ACC112 (cell line): ENCODE results near the gene TMEM135.
"Not testable (repeated sequence)": the region's sequence is repeated elsewhere in the genome, so short reads cannot be mapped to it uniquely, and the experiment has no call there.

Experiments used
- H2AFZ ChIP-seq: fragments of 200-600 bp; sonication (generic); one replicate; pipeline ENCODE4 v1.6.0; 2017; ENCODE audit warnings: antibody characterized with exemption, low read length; ENCODE audit not compliant: unreplicated experiment
- H3K27ac ChIP-seq: fragments of 200-600 bp; sonication (generic); 2 replicates; pipeline ENCODE4 v1.5.1; 2014; ENCODE audit warnings: low read depth, mild to moderate bottlenecking, antibody characterized with exemption, low read length, moderate library complexity
- H3K27me3 ChIP-seq: fragments of 200-600 bp; sonication (generic); 2 replicates; pipeline ENCODE4 v1.6.1; 2014; ENCODE audit warnings: mild to moderate bottlenecking, antibody characterized with exemption, low read length, moderate library complexity, mixed read lengths; ENCODE audit not compliant: insufficient read depth
- H3K36me3 ChIP-seq: fragments of 200-600 bp; sonication (generic); 2 replicates; pipeline ENCODE4 v1.6.1; 2016; ENCODE audit warnings: mild to moderate bottlenecking, antibody characterized with exemption, low read length, moderate library complexity, mixed read lengths; ENCODE audit not compliant: insufficient read depth
- H3K4me1 ChIP-seq: fragments of 200-600 bp; sonication (generic); one replicate; pipeline ENCODE4 v1.6.1; 2016; ENCODE audit warnings: low read length, mixed read lengths; ENCODE audit not compliant: insufficient read depth, unreplicated experiment, control insufficient read depth
- H3K4me3 ChIP-seq: fragments of 200-600 bp; sonication (generic); 2 replicates; pipeline ENCODE4 v1.5.1; 2014; ENCODE audit warnings: mild to moderate bottlenecking, low read depth, low read length
- H3K79me2 ChIP-seq: fragments of 200-600 bp; sonication (generic); one replicate; pipeline ENCODE4 v1.6.0; 2016; ENCODE audit warnings: low read length; ENCODE audit not compliant: control insufficient read depth, unreplicated experiment, insufficient read depth

Gene TMEM135

GRCh38 chr11:87002918-87003317 lies 34.8 kb upstream of the TMEM135 start:
- Histone ChIP-seq H2AFZ (no peak overlapping the region), H3K4me3 (no peak overlapping the region), H3K27me3 (no peaks in the 10 kb centered on the region), H3K4me1 (no peaks in the 10 kb centered on the region), H3K79me2 (no peaks in the 10 kb centered on the region), H3K27ac (no peak overlapping the region), H3K36me3 (no peaks in the 10 kb centered on the region)

- H3K4me3 ChIP-seq, H3K27ac ChIP-seq, H3K27me3 ChIP-seq, H3K36me3 ChIP-seq, H3K4me1 ChIP-seq, H2AFZ ChIP-seq, H3K79me2 ChIP-seq: not testable (repeated sequence)
These were observed 33.5 kb upstream of the TMEM135 start for GRCh38 chr11:87004281-87004680.

GRCh38 chr11:87005569-87005921 lies 32.2 kb upstream of the TMEM135 start:
- H3K27me3 ChIP-seq = no peaks in the 10 kb centered on the region
- H3K4me3 ChIP-seq = no peak overlapping the region
- H3K79me2 ChIP-seq = no peaks in the 10 kb centered on the region
- no peaks in the 10 kb centered on the region for H3K36me3 ChIP-seq
- no peak overlapping the region for H3K27ac ChIP-seq
- no peak overlapping the region for H2AFZ ChIP-seq
- no peaks in the 10 kb centered on the region for H3K4me1 ChIP-seq

GRCh38 chr11:87006035-87006434 lies 31.7 kb upstream of the TMEM135 start:
- no peak overlapping the region for H3K27ac ChIP-seq
- H3K4me1 ChIP-seq = no peaks in the 10 kb centered on the region
- no peaks in the 10 kb centered on the region for H3K27me3 ChIP-seq
- no peaks in the 10 kb centered on the region for H3K79me2 ChIP-seq
- H3K36me3 ChIP-seq = no peaks in the 10 kb centered on the region
- H3K4me3 ChIP-seq = no peak overlapping the region
- no peak overlapping the region for H2AFZ ChIP-seq

GRCh38 chr11:87007963-87008362 lies 29.8 kb upstream of the TMEM135 start:
- Histone ChIP-seq H3K4me1 (no peaks in the 10 kb centered on the region), H2AFZ (no peak overlapping the region), H3K4me3 (no peak overlapping the region), H3K79me2 (no peaks in the 10 kb centered on the region), H3K36me3 (no peaks in the 10 kb centered on the region), H3K27me3 (no peaks in the 10 kb centered on the region), H3K27ac (no peak overlapping the region)

GRCh38 chr11:87012089-87012488 lies 25.6 kb upstream of the TMEM135 start:
- H3K4me1 ChIP-seq = no peaks in the 10 kb centered on the region
- no peaks in the 10 kb centered on the region for H3K36me3 ChIP-seq
- no peak overlapping the region for H3K4me3 ChIP-seq
- H2AFZ ChIP-seq = no peak overlapping the region
- no peaks in the 10 kb centered on the region for H3K27me3 ChIP-seq
- no peaks in the 10 kb centered on the region for H3K79me2 ChIP-seq
- no peak overlapping the region for H3K27ac ChIP-seq

GRCh38 chr11:87012673-87013072 lies 25.1 kb upstream of the TMEM135 start:
- Histone ChIP-seq H3K4me3 (no peak overlapping the region), H3K27me3 (no peaks in the 10 kb centered on the region), H3K79me2 (no peaks in the 10 kb centered on the region), H2AFZ (no peak overlapping the region), H3K4me1 (no peaks in the 10 kb centered on the region), H3K36me3 (no peaks in the 10 kb centered on the region), H3K27ac (no peak overlapping the region)

GRCh38 chr11:87013912-87014825 lies 23.6 kb upstream of the TMEM135 start:
- H3K36me3 ChIP-seq = no peaks in the 10 kb centered on the region
- no peaks in the 10 kb centered on the region for H3K79me2 ChIP-seq
- no peak overlapping the region for H3K27ac ChIP-seq
- H3K4me1 ChIP-seq = no peaks in the 10 kb centered on the region
- H2AFZ ChIP-seq = no peak overlapping the region
- H3K27me3 ChIP-seq = no peaks in the 10 kb centered on the region
- H3K4me3 ChIP-seq = no peak overlapping the region

GRCh38 chr11:87015645-87016044 lies 22.1 kb upstream of the TMEM135 start:
- Histone ChIP-seq H3K27ac (no peak overlapping the region), H2AFZ (no peak overlapping the region), H3K79me2 (no peaks in the 10 kb centered on the region), H3K27me3 (no peaks in the 10 kb centered on the region), H3K4me3 (no peak overlapping the region), H3K36me3 (no peaks in the 10 kb centered on the region), H3K4me1 (peaks cover 11% of the 10 kb centered on the region)

GRCh38 chr11:87019613-87020271 lies 18.0 kb upstream of the TMEM135 start:
- Histone ChIP-seq H2AFZ (peak overlapping the region; percentile 42), H3K27ac (no peak overlapping the region), H3K4me1 (peaks cover 18% of the 10 kb centered on the region), H3K36me3 (no peaks in the 10 kb centered on the region), H3K4me3 (no peak overlapping the region), H3K27me3 (no peaks in the 10 kb centered on the region), H3K79me2 (no peaks in the 10 kb centered on the region)

GRCh38 chr11:87020336-87020735 lies 17.4 kb upstream of the TMEM135 start:
- H3K36me3 ChIP-seq = no peaks in the 10 kb centered on the region
- H2AFZ ChIP-seq = no peak overlapping the region
- H3K4me3 ChIP-seq = no peak overlapping the region
- no peaks in the 10 kb centered on the region for H3K27me3 ChIP-seq
- H3K27ac ChIP-seq = no peak overlapping the region
- peaks cover 18% of the 10 kb centered on the region for H3K4me1 ChIP-seq
- no peaks in the 10 kb centered on the region for H3K79me2 ChIP-seq
